Mucosa of descending colon (tissue), 3 donors: ENCODE results near the gene RCC1. TPM values are rescaled to one million over a fixed set of nuclear protein-coding genes. Genes with fewer than 3 reads are reported as not detected.
"Not testable (repeated sequence)": the region's sequence is repeated elsewhere in the genome, so short reads cannot be mapped to it uniquely, and the experiment has no call there.

Source experiments
- ATAC-seq: fragments of 200-7000 bp; cut with Tn5 transposase; one replicate; pipeline ENCODE4 v1.9.1; 2020; ENCODE audit warnings: mild to moderate bottlenecking, moderate library complexity
- DNase-seq, 3 donors: peaks; one replicate each; pipeline ENCODE4 v3.0.0-alpha.2; 2020
- H3K36me3 ChIP-seq: fragments of 200-600 bp; one replicate; pipeline ENCODE4 v1.8.0; 2021; ENCODE audit warnings: low read depth, mild to moderate bottlenecking
- H3K4me1 ChIP-seq: fragments of 200-600 bp; one replicate; pipeline ENCODE4 v1.8.0; 2021; ENCODE audit warnings: low read depth, mild to moderate bottlenecking
- H3K4me3 ChIP-seq: fragments of 200-600 bp; one replicate; pipeline ENCODE4 v1.8.0; 2021; ENCODE audit warnings: mild to moderate bottlenecking
- H3K9me3 ChIP-seq: fragments of 200-600 bp; one replicate; pipeline ENCODE4 v1.8.0; 2021; ENCODE audit warnings: mild to moderate bottlenecking
- intact Hi-C, 2 donors: fragments of 100-400 bp; cut with DNase I in 1 of 2; cut with micrococcal nuclease in 1 of 2; formaldehyde crosslinking; loops; one replicate each; pipeline versions ENCODE4 v1.11.0 to v1.11.1; 2022; cut with DNase I, micrococcal nuclease
- total RNA-seq, 3 donors: library from RNA; stranded (reverse); fragmentation: NEBNext Ultra II Directional in 2 of 3; extraction: Animal tissue kit (Norgen Biotek cat#: 25700) in 2 of 3; gene quantifications; one replicate each; pipeline versions ENCODE4 v1.2.1 to v1.2.4, GENCODE V29; 2021 to 2023
- TF ChIP-seq, protein P1 (sequence below): fragments of 200-600 bp; IDR thresholded peaks from one replicate; pipeline ENCODE4 v1.8.0; 2022; ENCODE audit warnings: antibody characterized with exemption, mild to moderate bottlenecking
- donor health status: DM: no; HTN: no; CAD: no; lungs with moderate emphysema.
- donor health status: DM: no; HTN: no; CAD: no.
- donor health status: DM: no; HTN: yes; CAD: no.

Gene RCC1
- total RNA-seq, 3 donors from 2014 or later, result 23.0 to 34.3 (median 25.3) TPM

DNA sequence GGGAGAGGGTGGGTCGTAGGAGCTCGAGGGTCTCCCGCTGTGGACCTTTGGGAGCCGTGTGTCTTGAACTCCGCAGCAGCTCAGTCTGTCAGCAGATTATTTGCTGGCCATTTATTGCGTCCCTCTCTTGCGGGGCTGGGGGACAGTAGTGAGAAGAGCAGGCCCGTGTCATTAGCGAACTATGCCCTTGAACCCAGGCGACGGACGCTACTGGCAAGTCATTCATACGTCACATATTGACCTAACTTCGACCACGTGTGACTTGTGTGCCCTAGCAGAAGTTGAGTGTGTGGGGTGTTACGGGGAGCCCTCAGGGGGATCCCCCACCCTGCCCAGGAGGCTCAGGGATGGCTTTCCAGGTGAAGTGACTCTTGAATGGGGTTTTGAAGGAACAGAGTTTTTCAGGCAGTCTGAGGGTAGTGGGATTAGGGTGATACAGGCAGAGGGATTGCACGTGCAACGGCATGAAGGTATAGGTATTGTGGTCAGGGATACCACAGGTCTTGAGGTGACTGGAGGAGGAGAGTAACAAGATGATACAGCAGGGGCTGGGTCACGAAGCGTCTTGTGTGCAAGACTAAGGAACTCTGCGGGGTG, 13.0 kb downstream of the RCC1 start:
- Histone ChIP-seq H3K9me3 (no peaks in the 10 kb centered on the region), H3K4me3 (peak overlapping the region; percentile 54), H3K36me3 (no peaks in the 10 kb centered on the region), H3K4me1 (peaks cover 9% of the 10 kb centered on the region)
- peak; percentile 8 for ATAC-seq
- TF ChIP-seq, protein P1, sequence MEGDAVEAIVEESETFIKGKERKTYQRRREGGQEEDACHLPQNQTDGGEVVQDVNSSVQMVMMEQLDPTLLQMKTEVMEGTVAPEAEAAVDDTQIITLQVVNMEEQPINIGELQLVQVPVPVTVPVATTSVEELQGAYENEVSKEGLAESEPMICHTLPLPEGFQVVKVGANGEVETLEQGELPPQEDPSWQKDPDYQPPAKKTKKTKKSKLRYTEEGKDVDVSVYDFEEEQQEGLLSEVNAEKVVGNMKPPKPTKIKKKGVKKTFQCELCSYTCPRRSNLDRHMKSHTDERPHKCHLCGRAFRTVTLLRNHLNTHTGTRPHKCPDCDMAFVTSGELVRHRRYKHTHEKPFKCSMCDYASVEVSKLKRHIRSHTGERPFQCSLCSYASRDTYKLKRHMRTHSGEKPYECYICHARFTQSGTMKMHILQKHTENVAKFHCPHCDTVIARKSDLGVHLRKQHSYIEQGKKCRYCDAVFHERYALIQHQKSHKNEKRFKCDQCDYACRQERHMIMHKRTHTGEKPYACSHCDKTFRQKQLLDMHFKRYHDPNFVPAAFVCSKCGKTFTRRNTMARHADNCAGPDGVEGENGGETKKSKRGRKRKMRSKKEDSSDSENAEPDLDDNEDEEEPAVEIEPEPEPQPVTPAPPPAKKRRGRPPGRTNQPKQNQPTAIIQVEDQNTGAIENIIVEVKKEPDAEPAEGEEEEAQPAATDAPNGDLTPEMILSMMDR, result no peak
- no peak for DNase-seq
- intact Hi-C loops, result loop anchor here in 1 of 2 donors (10.0 kb wide), 1 partner anchor 86 kb away; no protein-coding TSS in a partner anchor

DNA sequence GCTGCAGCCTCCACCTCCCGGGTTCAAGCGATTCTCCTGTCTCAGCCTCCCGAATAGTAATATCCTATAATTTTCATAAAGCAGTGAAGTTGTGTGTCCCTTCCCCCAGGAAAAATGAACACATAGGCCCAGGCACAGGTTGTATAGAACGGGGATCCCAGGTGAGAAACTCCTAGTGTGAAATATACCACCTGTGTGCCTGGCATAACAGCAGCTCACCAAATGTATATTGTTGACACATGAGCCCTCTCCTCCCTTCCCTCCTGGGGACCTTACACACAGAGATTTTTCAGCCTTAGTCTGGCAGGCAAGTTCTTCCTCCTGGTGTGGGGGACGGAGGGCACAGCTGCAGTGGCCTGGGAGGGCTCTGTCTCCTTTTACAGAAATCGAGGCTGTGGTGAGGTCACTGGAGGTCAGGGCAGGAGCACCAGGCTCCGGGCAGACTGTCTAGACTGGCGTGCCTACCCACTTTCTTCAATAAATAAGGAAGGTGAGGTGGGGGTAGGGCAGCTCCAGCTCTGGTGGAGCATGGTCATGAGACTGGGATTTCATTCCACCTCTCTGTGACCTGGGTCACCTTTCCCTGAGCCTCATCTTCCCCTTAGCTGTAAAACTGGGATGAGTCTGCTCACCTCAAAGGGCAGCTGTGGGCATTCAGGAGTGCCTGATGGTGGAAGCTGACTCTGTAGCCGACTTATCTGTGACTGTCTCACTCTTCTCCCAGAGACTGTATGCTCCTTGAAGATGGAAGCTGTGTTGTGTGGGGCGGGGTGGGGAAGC, 14.3 kb downstream of the RCC1 start:
- intact Hi-C loops, result loop anchor here (10.0 kb wide), 2 partner anchors 85 to 355 kb away; no protein-coding TSS in a partner anchor
- no peak overlapping the region for H3K4me3 ChIP-seq
- H3K4me1 ChIP-seq, result peaks cover 9% of the 10 kb centered on the region
- TF ChIP-seq, protein P1, result no peak
- H3K9me3 ChIP-seq, result no peaks in the 10 kb centered on the region
- no peaks in the 10 kb centered on the region for H3K36me3 ChIP-seq
- DNase-seq, result no peak
- no peak for ATAC-seq

DNA sequence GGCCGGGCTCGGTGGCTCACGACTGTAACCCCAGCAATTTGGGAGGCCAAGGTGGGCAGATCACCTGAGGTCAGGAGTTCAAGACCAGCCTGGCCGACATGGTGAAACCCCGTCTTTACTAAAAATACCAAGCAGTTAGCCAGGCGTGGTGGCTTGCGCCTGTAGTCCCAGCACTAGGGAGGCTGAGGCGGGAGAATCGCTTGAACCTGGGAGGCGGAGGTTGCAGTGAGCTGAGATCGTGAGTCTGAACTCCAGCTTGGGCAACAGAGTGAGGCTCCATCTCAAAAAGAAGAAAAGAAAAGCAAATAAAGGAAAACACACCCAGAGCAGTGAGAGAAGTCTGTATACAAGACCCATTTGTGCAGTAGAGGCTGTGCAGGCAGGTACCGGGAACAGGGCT, 15.0 kb downstream of the RCC1 start:
- DNase-seq, H3K4me1 ChIP-seq, ATAC-seq, H3K4me3 ChIP-seq, H3K36me3 ChIP-seq, H3K9me3 ChIP-seq: not testable (repeated sequence)
- intact Hi-C loops, result loop anchor here in 1 of 2 donors (10.0 kb wide), 2 partner anchors 84 to 354 kb away; no protein-coding TSS in a partner anchor

DNA sequence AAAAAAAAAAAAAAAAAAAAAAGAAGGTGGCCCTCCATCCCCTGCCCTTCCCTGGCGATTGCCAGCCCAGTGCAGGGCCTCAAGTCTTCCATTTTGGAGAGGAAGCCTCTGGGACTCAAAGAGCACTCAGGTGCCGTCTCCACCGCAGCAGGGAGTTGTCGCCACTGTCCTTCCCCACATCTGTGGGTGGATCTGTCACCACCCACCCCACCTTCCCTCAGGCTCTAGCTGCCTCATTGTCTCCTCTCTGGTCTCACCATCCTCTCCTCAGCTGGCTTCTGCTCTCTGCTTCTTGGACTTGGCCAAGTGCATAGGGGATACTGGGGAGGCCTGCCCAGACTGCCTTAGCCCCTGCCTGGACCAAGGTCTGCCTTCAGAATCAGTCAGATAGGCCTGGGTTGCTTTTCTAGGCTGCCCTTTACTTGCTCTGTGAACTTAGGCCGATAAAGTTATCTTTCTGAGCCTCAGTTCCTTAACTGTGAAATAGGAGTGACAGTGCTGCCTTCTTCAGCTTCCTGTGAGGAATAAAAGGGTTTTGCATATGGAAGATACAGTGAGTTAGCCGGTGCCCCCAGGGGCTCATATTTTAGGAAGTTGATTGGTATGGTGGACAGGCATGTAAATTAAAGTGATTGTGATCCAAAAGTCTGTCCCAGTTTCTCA, 15.8 kb downstream of the RCC1 start:
- H3K4me1 ChIP-seq, result peaks cover 9% of the 10 kb centered on the region
- no peak for ATAC-seq
- intact Hi-C loops, result loop anchor here in 1 of 2 donors (10.0 kb wide), 2 partner anchors 83 to 353 kb away; no protein-coding TSS in a partner anchor
- no peaks in the 10 kb centered on the region for H3K36me3 ChIP-seq
- no peak overlapping the region for H3K4me3 ChIP-seq
- TF ChIP-seq, protein P1, result no peak
- no peak for DNase-seq
- H3K9me3 ChIP-seq, result no peaks in the 10 kb centered on the region

DNA sequence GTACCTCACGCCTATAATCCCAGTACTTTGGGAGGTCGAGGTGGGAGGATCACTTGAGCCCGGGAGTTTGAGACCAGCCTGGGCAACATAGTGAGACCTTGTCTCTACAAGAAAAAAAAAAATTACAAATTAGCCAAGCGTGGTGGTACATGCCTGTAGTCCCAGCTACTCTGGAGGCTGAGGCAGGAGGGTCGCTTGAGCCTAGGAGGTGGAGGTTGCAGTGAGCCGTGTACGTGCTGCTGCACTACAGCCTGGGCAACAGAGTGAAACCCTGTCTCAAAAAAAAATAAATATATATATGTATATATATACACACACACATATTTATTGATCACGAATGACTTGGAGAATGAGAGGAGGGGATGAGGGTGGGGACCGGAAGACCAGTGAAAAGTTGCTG, 16.7 kb downstream of the RCC1 start:
- H3K4me1 ChIP-seq, H3K4me3 ChIP-seq, H3K9me3 ChIP-seq, DNase-seq, H3K36me3 ChIP-seq, ATAC-seq: not testable (repeated sequence)
- intact Hi-C loops, result loop anchor here in 1 of 2 donors (10.0 kb wide), 2 partner anchors 82 to 352 kb away; no protein-coding TSS in a partner anchor

DNA sequence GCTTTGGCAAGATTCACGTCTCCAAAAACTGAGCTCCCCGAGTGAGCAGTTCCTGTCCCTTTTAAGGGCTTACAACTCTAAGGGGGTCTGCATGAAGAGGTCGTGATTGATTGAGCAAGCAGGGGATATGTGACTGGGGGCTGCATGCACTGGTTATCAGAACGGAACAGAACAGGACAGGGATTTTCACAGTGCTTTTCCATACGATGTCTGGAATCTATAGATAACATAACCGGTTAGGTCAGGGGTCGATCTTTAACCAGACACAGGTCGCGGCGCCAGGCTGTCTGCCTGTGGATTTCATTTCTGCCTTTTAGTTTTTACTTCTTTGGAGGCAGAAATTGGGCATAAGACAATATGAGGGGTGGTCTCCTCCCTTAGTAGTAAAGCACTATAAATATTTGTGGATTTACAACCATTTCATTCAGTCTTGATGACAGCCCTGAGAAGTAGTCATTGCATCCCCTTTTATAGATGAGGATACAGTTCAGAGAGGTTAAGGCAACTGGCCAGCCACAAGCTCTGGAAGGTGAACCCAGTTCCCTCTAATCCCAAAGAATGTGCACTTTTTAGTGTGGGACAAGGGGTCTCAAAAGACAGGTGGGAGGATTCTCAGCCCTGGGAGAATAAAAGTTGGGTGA, 19.3 kb downstream of the RCC1 start:
- not testable (repeated sequence) for H3K36me3 ChIP-seq, DNase-seq, H3K4me3 ChIP-seq, H3K9me3 ChIP-seq, H3K4me1 ChIP-seq, ATAC-seq
- intact Hi-C loops, result loop anchor here in 1 of 2 donors (10.0 kb wide), 2 partner anchors 80 to 350 kb away; no protein-coding TSS in a partner anchor
